OCI-LY7 (cell line): ENCODE results near the gene APOBEC3G. TPM values are rescaled to one million over a fixed set of nuclear protein-coding genes. Genes with fewer than 3 reads are reported as not detected.

Source experiments
- BruUV-seq: library from RNA; stranded (reverse); fragments of 400-500 nt; replicated peaks from 2 replicates; lab custom pipeline; 2021; lab: Mats Ljungman, UMichigan
- CTCF ChIA-PET: fragments of 300-600 bp; sonication (Branson Sonifier 250); formaldehyde crosslinking; loops from one replicate; lab custom pipeline; 2022; ENCODE audit warnings: antibody characterized with exemption; ENCODE audit not compliant: unreplicated experiment; lab: Charles Lee
- POLR2A ChIA-PET: fragments of 300-600 bp; sonication (Branson Sonifier 250); formaldehyde crosslinking; loops from one replicate; lab custom pipeline; 2022; ENCODE audit warnings: antibody characterized with exemption; lab: Charles Lee
- DNase-seq: peaks from one replicate; pipeline ENCODE4 v3.0.0-alpha.2; 2015; ENCODE audit warnings: low spot score
- H2AFZ ChIP-seq: fragments of 200-600 bp; sonication (generic), shearing (Covaris generic); 2 replicates; pipeline ENCODE4 v1.6.1; 2014; ENCODE audit warnings: mild to moderate bottlenecking, antibody characterized with exemption, low read length, moderate library complexity
- H3K27ac ChIP-seq: fragments of 200-600 bp; sonication (generic); 2 replicates; pipeline ENCODE4 v1.5.1; 2014; ENCODE audit warnings: mixed run types, low read depth, mild to moderate bottlenecking, moderate library complexity, low read length, inconsistent platforms; ENCODE audit not compliant: poor library complexity, severe bottlenecking
- H3K36me3 ChIP-seq: fragments of 200-600 bp; sonication (generic); 2 replicates; pipeline ENCODE4 v1.6.1; 2014; ENCODE audit warnings: mild to moderate bottlenecking, antibody characterized with exemption, low read length, moderate library complexity, mixed read lengths; ENCODE audit not compliant: insufficient read depth
- H3K4me1 ChIP-seq: fragments of 200-600 bp; sonication (generic); 2 replicates; pipeline ENCODE4 v1.5.1; 2014; ENCODE audit warnings: mild to moderate bottlenecking, low read length; ENCODE audit not compliant: insufficient read depth, poor library complexity, severe bottlenecking
- H3K4me2 ChIP-seq: fragments of 200-600 bp; sonication (generic); 2 replicates; pipeline ENCODE4 v1.6.1; 2014; ENCODE audit warnings: mild to moderate bottlenecking, low read length
- H3K4me3 ChIP-seq: fragments of 200-600 bp; sonication (generic); 2 replicates; pipeline ENCODE4 v1.5.1; 2014; ENCODE audit warnings: mild to moderate bottlenecking, low read depth, low read length; ENCODE audit not compliant: poor library complexity, severe bottlenecking
- H3K79me2 ChIP-seq: fragments of 200-600 bp; sonication (generic); 2 replicates; pipeline ENCODE4 v1.6.1; 2016; ENCODE audit warnings: low read depth, mild to moderate bottlenecking, low read length, moderate library complexity, mixed read lengths; ENCODE audit not compliant: insufficient read depth
- H3K9me2 ChIP-seq: fragments of 200-600 bp; sonication (generic); 2 replicates; pipeline ENCODE4 v1.6.1; 2016; ENCODE audit warnings: mild to moderate bottlenecking, low read length, mixed read lengths; ENCODE audit not compliant: insufficient read depth
- H3K9me3 ChIP-seq: fragments of 200-600 bp; sonication (generic); 2 replicates; pipeline ENCODE4 v1.6.1; 2014; ENCODE audit warnings: mild to moderate bottlenecking, mixed run types, low read length, mixed read lengths
- H4K20me1 ChIP-seq: fragments of 200-600 bp; sonication (generic); 2 replicates; pipeline ENCODE4 v1.6.1; 2014; ENCODE audit warnings: mild to moderate bottlenecking, antibody characterized with exemption, low read length, moderate library complexity, mixed read lengths; ENCODE audit not compliant: insufficient read depth
- CTCF ChIP-seq: fragments of 200-600 bp; sonication (generic); conservative IDR thresholded peaks from 2 replicates; pipeline ENCODE4 v1.5.1; 2014; ENCODE audit warnings: mild to moderate bottlenecking, antibody characterized with exemption, low read length, moderate library complexity, mixed read lengths
- EZH2phosphoT487 ChIP-seq: fragments of 200-600 bp; sonication (generic); IDR thresholded peaks from 2 replicates; pipeline ENCODE4 v1.6.1; 2018; ENCODE audit warnings: low read depth, borderline replicate concordance, mild to moderate bottlenecking, mixed run types, antibody characterized with exemption, low read length, moderate library complexity, mixed read lengths
- intact Hi-C: fragments of 100-400 bp; cut with micrococcal nuclease; formaldehyde crosslinking; loops from one replicate; pipeline ENCODE4 v1.10.0; 2022; ENCODE audit not compliant: unreplicated experiment
- total RNA-seq, 2 experiments: library from RNA; depleted of rRNA in 1 of 2; stranded (reverse); fragments of >200 nt in 1 of 2; shearing (Covaris generic) in 1 of 2; gene quantifications; 2 replicates each; pipeline ENCODE4 v1.2.3, GENCODE V29; 2014 to 2022

Gene APOBEC3G
- total RNA-seq, 2 experiments from 2014 or later: 36.7 to 60.2 TPM

DNA sequence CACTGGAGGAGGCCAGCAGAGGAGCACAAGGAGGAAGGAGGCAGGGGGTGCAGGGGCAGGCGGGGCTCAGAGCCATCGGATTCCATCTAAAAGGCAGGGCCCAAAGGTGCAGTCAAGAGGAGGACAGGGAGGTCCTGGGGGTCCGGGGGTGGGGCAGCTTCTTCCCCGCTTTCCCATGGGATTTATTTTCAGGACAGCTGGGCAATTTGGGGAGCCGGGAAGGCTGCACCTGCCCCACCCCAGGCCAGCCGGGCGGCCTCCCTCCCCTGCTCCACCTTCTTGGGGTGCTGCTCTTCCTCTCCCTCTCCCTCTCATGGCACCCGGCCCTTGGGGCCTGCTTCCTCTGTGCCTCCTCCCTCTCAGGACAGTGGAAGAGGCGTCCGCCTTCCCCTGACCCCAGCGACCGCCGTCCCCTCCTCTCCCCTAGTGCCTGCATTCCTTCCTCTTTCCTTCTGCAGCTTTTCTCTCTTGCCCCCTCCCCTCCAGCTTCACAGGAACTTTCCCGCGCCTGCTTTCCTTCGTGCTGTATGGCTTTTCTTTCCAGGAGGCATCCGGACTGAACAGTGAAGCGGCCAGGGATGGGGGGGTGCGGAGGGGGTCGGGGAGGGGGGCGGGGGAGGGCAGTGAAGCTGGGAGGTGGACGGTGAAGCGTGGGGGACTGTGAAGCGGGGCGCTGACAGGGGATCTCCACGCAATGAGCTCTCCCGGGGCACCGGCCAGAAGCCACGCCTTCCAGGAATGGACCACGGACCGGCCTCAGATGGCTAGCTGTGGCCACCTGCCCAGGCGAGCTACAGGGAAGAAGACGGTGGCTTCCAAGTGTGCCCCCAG lies 46.9 kb downstream of the APOBEC3G start:
- no peak overlapping the region for H3K4me3 ChIP-seq
- no peaks in the 10 kb centered on the region for H4K20me1 ChIP-seq
- H3K9me3 ChIP-seq: no peaks in the 10 kb centered on the region
- H3K4me2 ChIP-seq: no peak overlapping the region
- no peaks in the 10 kb centered on the region for H3K79me2 ChIP-seq
- TF ChIP-seq EZH2phosphoT487: no peak
- TF ChIP-seq CTCF: no peak
- ChIA-PET CTCF (no interaction called here), POLR2A (interaction anchor here (0.6 to 0.9 kb wide), 3 partner anchors 26 to 252 kb away, joined by 3 to 6 read pairs (median 4); partner anchors contain the start of gene CBX6)
- no peaks in the 10 kb centered on the region for H3K4me1 ChIP-seq
- BruUV-seq: no TSS peak
- H3K27ac ChIP-seq: no peak overlapping the region
- no peaks in the 10 kb centered on the region for H3K9me2 ChIP-seq
- no peak overlapping the region for H2AFZ ChIP-seq
- intact Hi-C loops: loop anchor here (5.0 kb wide), 1 partner anchor 357 kb away; no protein-coding TSS in a partner anchor
- DNase-seq: no peak
- H3K36me3 ChIP-seq: no peaks in the 10 kb centered on the region

DNA sequence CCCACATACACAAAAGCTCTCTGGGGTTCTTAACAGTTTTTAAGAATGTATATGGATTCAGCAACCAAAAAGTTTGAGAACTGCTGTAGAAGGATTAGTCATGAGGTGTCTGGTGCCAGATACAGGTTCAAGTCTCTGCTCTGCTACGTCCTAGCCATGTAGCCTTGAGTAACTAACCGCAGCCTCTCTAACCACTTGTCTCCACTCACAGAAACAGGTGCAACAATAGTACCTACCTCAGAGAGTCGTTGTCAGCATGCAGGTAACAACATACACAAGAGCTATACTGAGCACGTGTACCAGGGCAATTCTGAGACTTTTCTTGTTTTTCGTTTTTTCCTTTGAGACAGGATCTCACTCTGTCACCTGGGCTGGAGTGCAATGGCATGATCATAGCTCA lies 48.5 kb downstream of the APOBEC3G start:
- Histone ChIP-seq H3K9me3 (no peaks in the 10 kb centered on the region), H4K20me1 (no peaks in the 10 kb centered on the region), H3K36me3 (no peaks in the 10 kb centered on the region), H2AFZ (no peak overlapping the region), H3K4me3 (no peak overlapping the region), H3K9me2 (no peaks in the 10 kb centered on the region), H3K79me2 (no peaks in the 10 kb centered on the region), H3K4me2 (no peak overlapping the region), H3K4me1 (no peaks in the 10 kb centered on the region), H3K27ac (no peak overlapping the region)
- intact Hi-C loops: no loop called here
- no peak for TF ChIP-seq CTCF
- no peak for TF ChIP-seq EZH2phosphoT487
- ChIA-PET POLR2A (no interaction called here), CTCF (no interaction called here)
- no peak for DNase-seq
- BruUV-seq: no TSS peak

DNA sequence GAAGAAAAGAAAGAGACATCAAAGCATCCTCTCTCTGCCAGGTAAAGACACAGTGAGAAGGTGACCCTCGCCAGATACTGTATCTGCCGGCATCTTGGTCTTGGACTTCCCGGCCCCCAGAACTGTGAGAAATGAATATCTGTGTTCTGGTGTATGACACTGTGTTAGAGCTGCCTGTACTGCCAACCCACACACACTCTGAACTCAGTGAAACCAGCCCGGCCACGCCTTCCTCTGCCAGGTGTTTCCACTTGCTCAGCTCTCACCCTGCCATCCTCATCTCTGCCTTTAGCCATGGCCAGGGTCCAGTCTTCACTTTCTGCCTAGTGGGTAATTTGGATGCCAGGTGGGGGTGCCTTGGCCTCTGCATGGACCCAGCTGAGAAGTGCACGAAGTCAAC lies 51.4 kb downstream of the APOBEC3G start:
- no peaks in the 10 kb centered on the region for H3K9me2 ChIP-seq
- H3K36me3 ChIP-seq: no peaks in the 10 kb centered on the region
- H3K79me2 ChIP-seq: no peaks in the 10 kb centered on the region
- intact Hi-C loops: no loop called here
- H3K4me3 ChIP-seq: no peak overlapping the region
- no peaks in the 10 kb centered on the region for H3K9me3 ChIP-seq
- H4K20me1 ChIP-seq: no peaks in the 10 kb centered on the region
- TF ChIP-seq EZH2phosphoT487 (no peak), CTCF (no peak)
- ChIA-PET POLR2A (no interaction called here), CTCF (no interaction called here)
- H3K27ac ChIP-seq: no peak overlapping the region
- H3K4me2 ChIP-seq: no peak overlapping the region
- no TSS peak for BruUV-seq
- no peak for DNase-seq
- H3K4me1 ChIP-seq: no peaks in the 10 kb centered on the region
- no peak overlapping the region for H2AFZ ChIP-seq
